Activated T-helper 1 cell treated with anti-CD3 and anti-CD28 coated beads, Interleukin-12 subunit alpha, Interleukin-12 subunit beta, Interleukin-2, Interleukin-4 antibody, amounts not matched to agents 30 ng/mL and 10 ng/mL and 1 ng/mL, durations not matched to agents 14 hours and 24 hours and 36 hours (primary cell): ENCODE measurements around the gene PNLIPRP1. TPM values are rescaled to one million over a fixed set of nuclear protein-coding genes. Genes with fewer than 3 reads are reported as not detected.

Experiments
- DNase-seq: peaks from one replicate; pipeline ENCODE4 v3.0.0; 2021; ENCODE audit warnings: low spot score
- H3K27ac Mint-ChIP-seq: one replicate; pipeline ENCODE4 v1.8.0; 2021; ENCODE audit warnings: mild to moderate bottlenecking, mixed read lengths
- H3K27me3 Mint-ChIP-seq: one replicate; pipeline ENCODE4 v1.8.0; 2022; ENCODE audit warnings: mild to moderate bottlenecking, moderate library complexity, mixed read lengths; ENCODE audit not compliant: insufficient read depth
- H3K36me3 Mint-ChIP-seq: one replicate; pipeline ENCODE4 v1.8.0; 2021; ENCODE audit warnings: low read depth, mixed read lengths
- H3K4me1 Mint-ChIP-seq: one replicate; pipeline ENCODE4 v1.8.0; 2021; ENCODE audit warnings: low read depth, mixed read lengths
- H3K4me3 Mint-ChIP-seq: one replicate; pipeline ENCODE4 v1.8.0; 2021; ENCODE audit warnings: mild to moderate bottlenecking, moderate library complexity, mixed read lengths
- H3K9me3 Mint-ChIP-seq: one replicate; pipeline ENCODE4 v1.8.0; 2021; ENCODE audit warnings: mixed read lengths
- intact Hi-C: fragments of 100-400 bp; cut with micrococcal nuclease; formaldehyde crosslinking; loops from one replicate; pipeline ENCODE4 v1.15.1; 2024
- total RNA-seq: library from RNA; stranded (reverse); gene quantifications from 2 replicates; pipeline ENCODE4 v1.2.3, GENCODE V29; 2022

Gene PNLIPRP1
- total RNA-seq, 1 donor from 2014 or later, result not detected

GRCh38 chr10:116608686-116609594 lies 18.2 kb downstream of the PNLIPRP1 start:
- H3K4me3 Mint-ChIP-seq, result no peak overlapping the region
- no peaks in the 10 kb centered on the region for H3K4me1 Mint-ChIP-seq
- intact Hi-C loops, result no loop called here
- H3K27ac Mint-ChIP-seq, result no peak overlapping the region
- no peaks in the 10 kb centered on the region for H3K9me3 Mint-ChIP-seq
- no peak for DNase-seq
- H3K36me3 Mint-ChIP-seq, result no peaks in the 10 kb centered on the region
- H3K27me3 Mint-ChIP-seq, result no peaks in the 10 kb centered on the region

- intact Hi-C loops, result no loop called here
- Mint-ChIP-seq H3K9me3 (no peaks in the 10 kb centered on the region), H3K36me3 (no peaks in the 10 kb centered on the region), H3K27ac (no peak overlapping the region), H3K4me1 (no peaks in the 10 kb centered on the region), H3K4me3 (no peak overlapping the region), H3K27me3 (no peaks in the 10 kb centered on the region)
- DNase-seq, result no peak
These were observed 19.8 kb downstream of the PNLIPRP1 start for GRCh38 chr10:116610443-116611152.

- Mint-ChIP-seq H3K4me3 (no peak overlapping the region), H3K27ac (no peak overlapping the region), H3K9me3 (no peaks in the 10 kb centered on the region), H3K27me3 (no peaks in the 10 kb centered on the region), H3K36me3 (no peaks in the 10 kb centered on the region), H3K4me1 (no peaks in the 10 kb centered on the region)
- intact Hi-C loops, result no loop called here
- DNase-seq, result no peak
These were observed 20.4 kb downstream of the PNLIPRP1 start for GRCh38 chr10:116611153-116611545.

- DNase-seq, result no peak
- H3K4me3 Mint-ChIP-seq, result no peak overlapping the region
- intact Hi-C loops, result no loop called here
These were observed 21.5 kb downstream of the PNLIPRP1 start for GRCh38 chr10:116612107-116612769.

GRCh38 chr10:116613471-116613870 lies 22.7 kb downstream of the PNLIPRP1 start:
- Mint-ChIP-seq H3K4me3 (no peak overlapping the region), H3K36me3 (no peaks in the 10 kb centered on the region), H3K9me3 (no peaks in the 10 kb centered on the region), H3K27ac (no peak overlapping the region), H3K27me3 (no peaks in the 10 kb centered on the region), H3K4me1 (no peaks in the 10 kb centered on the region)
- intact Hi-C loops, result no loop called here
- DNase-seq, result no peak

More at GRCh38 chr10:116612107-116612769, 21.5 kb downstream of the PNLIPRP1 start:
- Mint-ChIP-seq H3K27me3 (no peaks in the 10 kb centered on the region), H3K9me3 (no peaks in the 10 kb centered on the region), H3K27ac (no peak overlapping the region), H3K36me3 (no peaks in the 10 kb centered on the region), H3K4me1 (no peaks in the 10 kb centered on the region)

- no peak overlapping the region for H3K4me3 Mint-ChIP-seq
- intact Hi-C loops, result no loop called here
- DNase-seq, result no peak
- H3K27me3 Mint-ChIP-seq, result no peaks in the 10 kb centered on the region
- no peak overlapping the region for H3K27ac Mint-ChIP-seq
- no peaks in the 10 kb centered on the region for H3K36me3 Mint-ChIP-seq
- no peaks in the 10 kb centered on the region for H3K4me1 Mint-ChIP-seq
- no peaks in the 10 kb centered on the region for H3K9me3 Mint-ChIP-seq
These were observed 24.0 kb downstream of the PNLIPRP1 start for GRCh38 chr10:116614796-116615195.

- Mint-ChIP-seq H3K36me3 (no peaks in the 10 kb centered on the region), H3K4me1 (no peaks in the 10 kb centered on the region), H3K4me3 (no peak overlapping the region), H3K27me3 (no peaks in the 10 kb centered on the region), H3K9me3 (no peaks in the 10 kb centered on the region), H3K27ac (no peak overlapping the region)
- intact Hi-C loops, result no loop called here
- DNase-seq, result no peak
These were observed 24.5 kb downstream of the PNLIPRP1 start for GRCh38 chr10:116615199-116615776.

GRCh38 chr10:116620423-116621400 lies 30.0 kb downstream of the PNLIPRP1 start, which contains the start of gene PNLIPRP2:
PNLIPRP2 (plus strand) TSS chr10:116620953.
- Mint-ChIP-seq H3K27me3 (peaks cover 2% of the 10 kb centered on the region), H3K27ac (no peak within 1 kb of the TSS), H3K4me1 (no peaks in the 10 kb centered on the region), H3K4me3 (no peak within 1 kb of the TSS), H3K9me3 (no peaks in the 10 kb centered on the region), H3K36me3 (no peaks in the 10 kb centered on the region)
- intact Hi-C loops, result no loop called here
- no peak for DNase-seq

GRCh38 chr10:116621476-116621875 lies 30.7 kb downstream of the PNLIPRP1 start:
- no peaks in the 10 kb centered on the region for H3K4me1 Mint-ChIP-seq
- no peaks in the 10 kb centered on the region for H3K9me3 Mint-ChIP-seq
- intact Hi-C loops, result no loop called here
- no peak for DNase-seq
- peaks cover 3% of the 10 kb centered on the region for H3K27me3 Mint-ChIP-seq
- H3K36me3 Mint-ChIP-seq, result no peaks in the 10 kb centered on the region
- H3K27ac Mint-ChIP-seq, result no peak overlapping the region
- no peak overlapping the region for H3K4me3 Mint-ChIP-seq

- Mint-ChIP-seq H3K4me3 (no peak overlapping the region), H3K27ac (no peak overlapping the region), H3K36me3 (no peaks in the 10 kb centered on the region), H3K27me3 (peaks cover 7% of the 10 kb centered on the region), H3K4me1 (no peaks in the 10 kb centered on the region), H3K9me3 (no peaks in the 10 kb centered on the region)
- intact Hi-C loops, result no loop called here
- DNase-seq, result no peak
These were observed 31.3 kb downstream of the PNLIPRP1 start for GRCh38 chr10:116621934-116622655.

GRCh38 chr10:116625845-116626244 lies 35.1 kb downstream of the PNLIPRP1 start:
- H3K9me3 Mint-ChIP-seq, result no peaks in the 10 kb centered on the region
- intact Hi-C loops, result no loop called here
- no peaks in the 10 kb centered on the region for H3K4me1 Mint-ChIP-seq
- no peak overlapping the region for H3K4me3 Mint-ChIP-seq
- no peak for DNase-seq
- H3K27me3 Mint-ChIP-seq, result peaks cover 7% of the 10 kb centered on the region
- no peak overlapping the region for H3K27ac Mint-ChIP-seq
- no peaks in the 10 kb centered on the region for H3K36me3 Mint-ChIP-seq
